K562 treated with DMSO at 1 percent for 12 hours (cell line): Measurements from ENCODE around the gene ACTL9. TPM values are rescaled to one million over a fixed set of nuclear protein-coding genes. Genes with fewer than 3 reads are reported as not detected.

Experiments
- total RNA-seq: library from RNA; unstranded; fragments of 300-600 nt; gene quantifications from 2 replicates; pipeline ENCODE4 v1.2.3, GENCODE V29; 2022; ENCODE audit not compliant: insufficient read depth

Gene ACTL9, protein sequence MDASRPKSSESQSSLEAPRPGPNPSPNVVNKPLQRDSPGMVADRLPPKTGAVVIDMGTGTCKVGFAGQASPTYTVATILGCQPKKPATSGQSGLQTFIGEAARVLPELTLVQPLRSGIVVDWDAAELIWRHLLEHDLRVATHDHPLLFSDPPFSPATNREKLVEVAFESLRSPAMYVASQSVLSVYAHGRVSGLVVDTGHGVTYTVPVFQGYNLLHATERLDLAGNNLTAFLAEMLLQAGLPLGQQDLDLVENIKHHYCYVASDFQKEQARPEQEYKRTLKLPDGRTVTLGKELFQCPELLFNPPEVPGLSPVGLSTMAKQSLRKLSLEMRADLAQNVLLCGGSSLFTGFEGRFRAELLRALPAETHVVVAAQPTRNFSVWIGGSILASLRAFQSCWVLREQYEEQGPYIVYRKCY
- not detected in 2 replicates for total RNA-seq

DNA sequence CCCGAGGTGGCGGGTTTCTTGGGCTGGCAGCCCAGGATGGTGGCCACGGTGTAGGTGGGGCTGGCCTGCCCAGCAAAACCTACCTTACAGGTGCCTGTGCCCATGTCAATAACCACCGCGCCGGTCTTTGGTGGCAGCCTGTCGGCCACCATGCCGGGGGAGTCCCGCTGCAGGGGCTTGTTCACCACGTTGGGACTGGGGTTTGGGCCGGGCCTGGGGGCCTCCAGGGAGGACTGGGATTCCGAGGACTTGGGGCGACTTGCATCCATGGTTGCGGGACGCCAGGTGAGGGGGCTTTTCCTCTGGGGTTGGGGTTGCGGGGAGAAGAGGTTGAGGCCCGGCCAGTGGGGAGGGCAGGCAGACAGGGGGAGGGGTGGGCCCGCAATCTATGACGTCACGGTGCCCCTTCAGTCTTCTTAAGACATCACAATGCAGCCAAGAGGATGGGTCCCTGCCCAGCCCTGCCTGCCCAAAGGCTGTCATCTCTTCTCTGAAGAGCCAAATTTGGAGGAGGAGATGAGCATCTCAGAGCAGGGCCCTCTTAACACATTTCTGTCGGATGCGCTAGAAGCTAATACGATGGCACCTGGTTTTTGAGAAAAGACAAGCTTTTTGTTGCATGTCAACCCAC is at the start of gene ACTL9:
TSS of gene ACTL9 (minus strand) at position 363 of the 631 bp plus-strand sequence. CDS start at position 269, 94 bp downstream.

DNA sequence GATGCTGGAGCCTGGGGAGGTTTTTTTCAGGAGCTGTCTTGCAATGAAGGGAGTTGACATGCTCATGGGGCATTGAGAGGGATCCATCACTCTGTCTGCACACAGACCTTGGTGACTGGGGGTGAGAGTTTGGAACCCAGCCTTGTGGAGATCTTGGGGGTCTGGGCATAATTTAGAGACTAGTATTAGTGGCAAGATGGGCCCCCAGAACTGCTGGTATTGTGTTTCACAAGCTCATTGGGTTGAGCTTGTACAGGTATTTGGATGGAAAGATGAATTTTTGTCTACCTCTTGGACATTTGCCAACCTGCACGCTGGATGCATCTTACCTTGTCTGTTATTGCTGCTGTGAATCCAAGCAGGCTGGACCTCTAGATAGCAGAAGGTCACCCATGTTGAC is 22.7 kb upstream of the ACTL9 start, which contains the start of gene OR2Z1:
TSS of gene OR2Z1 (plus strand) at position 301 of the 400 bp plus-strand sequence. CDS start 9,395 bp downstream, outside the sequence.

Other genes with a start within 250 kb of the ACTL9 start
- gene PRAM1, start 196.2 kb downstream of the ACTL9 start, total RNA-seq: 0.46 and 0.50 TPM in 2 replicates
- 15.6 and 16.0 TPM in 2 replicates for gene ZNF414, start 184.6 kb downstream of the ACTL9 start, total RNA-seq
- gene MYO1F, start 121.4 kb downstream of the ACTL9 start, total RNA-seq: 38.1 and 48.8 TPM in 2 replicates
- gene ADAMTS10, start 88.1 kb downstream of the ACTL9 start, total RNA-seq: 0.41 TPM in 1 of 2 replicates, not detected in the other
- gene NFILZ, start 68.2 kb downstream of the ACTL9 start, total RNA-seq: not detected in 2 replicates
- not detected in 2 replicates for gene OR2Z1, start 22.8 kb upstream of the ACTL9 start, total RNA-seq
- gene ZNF558, start 133.5 kb upstream of the ACTL9 start, total RNA-seq: 8.2 and 19.8 TPM in 2 replicates
- gene MBD3L1, start 133.6 kb upstream of the ACTL9 start, total RNA-seq: not detected in 2 replicates